Fibroblast of mammary gland (primary cell): ENCODE results near the gene OR7A5.
A peak's percentile ranks its signal among the peaks of the same experiment; 100 is the strongest.
"Not testable (repeated sequence)": the region's sequence is repeated elsewhere in the genome, so short reads cannot be mapped to it uniquely, and the experiment has no call there.

Source experiments
- DNase-seq: peaks from one replicate; pipeline ENCODE4 v3.0.0-alpha.2; 2010; ENCODE audit warnings: low read depth
- H3K4me3 ChIP-seq: 2 replicates; pipeline ENCODE4 v1.5.1; 2011; ENCODE audit warnings: low read depth, mild to moderate bottlenecking, low read length, moderate library complexity; ENCODE audit not compliant: control insufficient read depth
- TF ChIP-seq, protein P1 (sequence below): conservative IDR thresholded peaks from 2 replicates; pipeline ENCODE4 v1.5.1; 2011; ENCODE audit warnings: low read depth, low read length, inconsistent platforms; ENCODE audit not compliant: control insufficient read depth, insufficient read depth

OR7A5 gene

DNA sequence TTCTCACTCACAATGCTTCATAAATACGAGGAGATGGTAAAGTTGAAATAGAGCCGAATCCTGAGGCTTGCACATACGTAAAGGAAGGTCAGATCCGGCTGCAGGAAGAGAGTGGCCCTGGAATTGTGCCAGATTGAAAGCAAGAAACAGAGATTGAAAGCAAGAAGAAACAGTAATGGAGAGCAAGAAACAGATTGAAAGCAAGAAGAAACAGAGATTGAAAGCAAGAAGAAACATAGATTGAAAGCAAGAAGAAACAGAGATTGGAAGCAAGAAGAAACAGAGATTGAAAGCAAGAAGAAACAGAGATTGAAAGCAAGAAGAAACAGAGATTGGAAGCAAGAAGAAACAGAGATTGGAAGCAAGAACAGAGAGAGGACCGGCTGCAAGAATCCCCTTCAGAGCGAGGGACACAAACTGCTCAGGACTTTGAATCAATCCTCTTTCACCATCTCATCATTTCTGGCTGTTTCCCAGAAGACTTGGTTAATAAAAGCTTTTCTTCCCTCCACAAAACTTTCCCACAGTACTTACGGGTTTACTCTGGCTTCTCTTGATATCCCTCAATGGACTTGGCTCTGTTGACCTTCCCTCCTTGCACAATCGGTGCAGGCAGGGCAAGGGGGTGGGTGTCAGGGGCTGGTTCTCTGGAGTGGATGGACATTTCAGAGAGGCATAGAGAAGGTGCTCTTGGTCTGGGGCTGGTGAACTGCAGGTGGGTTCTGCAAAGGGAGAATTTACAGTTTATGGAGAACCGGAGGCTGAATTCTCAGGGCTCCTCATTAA is 25.5 kb downstream of the OR7A5 start:
- DNase-seq, result no peak
- H3K4me3 ChIP-seq, result no peak overlapping the region
- TF ChIP-seq, protein P1, sequence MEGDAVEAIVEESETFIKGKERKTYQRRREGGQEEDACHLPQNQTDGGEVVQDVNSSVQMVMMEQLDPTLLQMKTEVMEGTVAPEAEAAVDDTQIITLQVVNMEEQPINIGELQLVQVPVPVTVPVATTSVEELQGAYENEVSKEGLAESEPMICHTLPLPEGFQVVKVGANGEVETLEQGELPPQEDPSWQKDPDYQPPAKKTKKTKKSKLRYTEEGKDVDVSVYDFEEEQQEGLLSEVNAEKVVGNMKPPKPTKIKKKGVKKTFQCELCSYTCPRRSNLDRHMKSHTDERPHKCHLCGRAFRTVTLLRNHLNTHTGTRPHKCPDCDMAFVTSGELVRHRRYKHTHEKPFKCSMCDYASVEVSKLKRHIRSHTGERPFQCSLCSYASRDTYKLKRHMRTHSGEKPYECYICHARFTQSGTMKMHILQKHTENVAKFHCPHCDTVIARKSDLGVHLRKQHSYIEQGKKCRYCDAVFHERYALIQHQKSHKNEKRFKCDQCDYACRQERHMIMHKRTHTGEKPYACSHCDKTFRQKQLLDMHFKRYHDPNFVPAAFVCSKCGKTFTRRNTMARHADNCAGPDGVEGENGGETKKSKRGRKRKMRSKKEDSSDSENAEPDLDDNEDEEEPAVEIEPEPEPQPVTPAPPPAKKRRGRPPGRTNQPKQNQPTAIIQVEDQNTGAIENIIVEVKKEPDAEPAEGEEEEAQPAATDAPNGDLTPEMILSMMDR, result no peak

DNA sequence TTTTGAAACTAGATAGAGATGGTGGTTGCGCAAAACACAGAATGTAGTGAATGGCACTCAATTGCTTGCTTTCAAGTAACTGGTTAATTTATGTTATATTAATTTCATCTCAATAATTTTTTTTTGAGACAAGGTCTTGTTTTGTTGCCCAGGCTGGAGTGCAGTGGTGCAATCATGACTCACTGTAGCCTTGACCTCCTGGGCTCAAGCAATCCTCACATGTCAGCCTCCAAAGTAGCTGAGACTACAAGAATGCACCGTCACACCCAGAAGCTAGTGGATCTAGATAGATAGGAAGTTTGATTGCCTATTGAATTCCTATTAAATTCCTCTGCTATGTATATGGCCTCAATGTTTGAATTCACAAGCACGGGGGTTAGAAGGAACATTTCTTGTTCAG is 30.2 kb downstream of the OR7A5 start:
- no peak overlapping the region for H3K4me3 ChIP-seq
- no peak for DNase-seq
- TF ChIP-seq, protein P1, result no peak

DNA sequence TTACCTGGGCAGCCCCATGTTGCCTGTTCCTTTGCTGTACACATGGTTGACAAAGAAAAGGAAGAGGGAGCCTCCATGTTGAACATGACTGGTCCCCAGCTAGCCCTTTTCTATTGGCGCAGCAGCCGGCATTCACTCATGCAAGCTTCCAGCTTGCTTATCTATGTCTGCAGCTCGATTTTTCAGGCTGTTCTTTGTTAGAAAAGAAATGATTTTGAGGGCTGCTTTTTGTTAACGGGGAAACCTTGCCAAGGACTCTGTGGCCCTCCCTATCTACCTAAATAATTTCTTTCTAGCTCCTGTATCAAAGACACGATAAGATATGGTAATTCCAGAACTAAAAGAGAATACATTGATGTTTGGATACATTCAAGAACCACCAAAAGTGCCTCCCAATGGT is 36.2 kb downstream of the OR7A5 start:
- TF ChIP-seq, protein P1, result no peak
- no peak for DNase-seq
- H3K4me3 ChIP-seq, result no peak overlapping the region

DNA sequence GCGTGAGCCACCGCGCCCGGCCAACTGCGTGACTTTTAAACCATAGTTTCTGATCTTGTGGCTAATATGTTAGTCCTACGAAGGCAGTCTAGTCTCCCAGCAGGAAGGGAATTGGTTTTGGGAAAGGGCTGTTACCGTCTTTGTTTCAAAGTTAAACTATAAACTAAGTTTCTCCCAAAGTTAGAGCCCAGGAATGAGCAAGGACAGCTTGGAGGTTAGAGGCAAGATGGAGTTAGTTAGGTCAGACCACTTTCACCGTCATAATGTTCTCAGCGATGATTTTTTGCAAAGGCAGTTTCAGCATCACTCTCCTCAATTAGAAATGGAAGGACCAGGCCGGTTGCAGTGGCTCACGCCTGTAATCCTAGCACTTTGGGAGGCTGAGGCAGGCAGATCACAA is 39.0 kb downstream of the OR7A5 start:
- no peak for DNase-seq
- TF ChIP-seq, protein P1, result no peak
- no peak overlapping the region for H3K4me3 ChIP-seq

DNA sequence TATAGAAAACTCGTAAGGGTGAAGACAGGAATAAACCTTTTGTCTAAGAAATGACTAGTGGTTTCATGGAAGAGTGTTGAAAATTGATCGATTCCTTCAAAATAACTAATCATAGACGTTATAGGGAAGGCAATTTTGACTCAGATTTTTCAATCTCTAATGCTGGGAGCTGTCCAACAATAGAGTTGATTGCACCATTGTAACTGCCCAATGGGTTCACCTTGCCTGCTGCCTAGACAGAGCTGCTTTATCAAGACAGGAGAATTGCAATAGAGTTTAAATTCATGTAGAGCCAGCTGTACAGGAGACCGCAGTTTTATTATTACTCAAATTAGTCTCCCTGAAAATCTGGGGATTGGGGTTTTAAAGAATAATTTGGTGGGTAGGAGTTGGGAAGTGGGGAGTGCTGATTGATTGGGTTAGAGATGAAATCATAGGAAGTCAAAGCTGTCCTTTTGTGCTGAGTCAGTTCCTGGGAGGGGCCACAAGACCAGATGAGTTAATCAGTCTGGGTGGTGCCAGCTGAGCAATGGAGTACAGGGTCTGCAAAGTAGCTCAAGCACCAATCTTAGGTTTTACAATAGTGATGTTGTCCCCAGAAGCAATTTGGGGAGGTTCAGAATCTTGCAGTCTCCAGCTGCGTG is 39.8 kb downstream of the OR7A5 start:
- DNase-seq, result no peak
- H3K4me3 ChIP-seq, result no peak overlapping the region
- TF ChIP-seq, protein P1, result no peak

DNA sequence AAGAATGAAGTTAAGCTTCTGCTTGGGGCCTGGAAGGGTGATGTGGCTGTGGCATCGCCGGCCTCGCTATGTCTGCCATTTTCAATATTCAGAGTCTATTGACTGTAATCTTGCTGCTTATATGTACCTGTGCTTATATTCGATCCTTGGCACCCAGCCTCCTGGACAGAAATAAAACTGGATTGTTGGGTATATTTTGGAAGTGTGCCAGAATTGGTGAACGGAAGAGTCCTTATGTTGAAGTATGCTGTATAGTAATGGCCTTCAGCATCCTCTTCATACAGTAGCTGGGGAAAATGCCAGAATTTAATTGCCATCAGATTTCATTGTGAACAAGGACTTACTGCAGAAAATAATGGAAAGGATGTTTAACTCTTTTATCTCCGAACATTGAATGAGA is 42.7 kb downstream of the OR7A5 start:
- DNase-seq, H3K4me3 ChIP-seq: not testable (repeated sequence)

DNA sequence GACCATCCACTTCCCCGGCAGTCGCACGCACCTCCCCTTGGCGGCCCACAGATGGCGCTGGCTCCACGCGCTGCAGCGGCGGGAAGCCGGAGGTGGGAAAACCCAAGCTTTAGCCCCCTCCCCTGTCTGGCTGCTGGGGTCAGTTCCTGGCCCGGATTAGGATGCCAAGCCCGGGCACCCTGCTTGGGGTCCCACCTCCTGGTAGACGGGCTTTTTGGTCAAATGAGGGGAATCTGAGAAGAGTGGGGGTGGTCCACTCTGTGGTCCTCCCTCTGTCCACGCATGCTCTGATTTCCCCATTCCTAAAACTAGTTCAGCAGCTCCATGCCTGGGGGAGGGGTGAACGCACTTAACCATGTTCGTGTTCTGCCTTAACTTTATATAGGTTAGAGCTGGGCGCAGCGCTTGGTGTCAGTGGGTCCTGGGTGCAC is 48.5 kb downstream of the OR7A5 start:
- no peak overlapping the region for H3K4me3 ChIP-seq
- DNase-seq, result no peak
- TF ChIP-seq, protein P1, result peak; percentile 53

DNA sequence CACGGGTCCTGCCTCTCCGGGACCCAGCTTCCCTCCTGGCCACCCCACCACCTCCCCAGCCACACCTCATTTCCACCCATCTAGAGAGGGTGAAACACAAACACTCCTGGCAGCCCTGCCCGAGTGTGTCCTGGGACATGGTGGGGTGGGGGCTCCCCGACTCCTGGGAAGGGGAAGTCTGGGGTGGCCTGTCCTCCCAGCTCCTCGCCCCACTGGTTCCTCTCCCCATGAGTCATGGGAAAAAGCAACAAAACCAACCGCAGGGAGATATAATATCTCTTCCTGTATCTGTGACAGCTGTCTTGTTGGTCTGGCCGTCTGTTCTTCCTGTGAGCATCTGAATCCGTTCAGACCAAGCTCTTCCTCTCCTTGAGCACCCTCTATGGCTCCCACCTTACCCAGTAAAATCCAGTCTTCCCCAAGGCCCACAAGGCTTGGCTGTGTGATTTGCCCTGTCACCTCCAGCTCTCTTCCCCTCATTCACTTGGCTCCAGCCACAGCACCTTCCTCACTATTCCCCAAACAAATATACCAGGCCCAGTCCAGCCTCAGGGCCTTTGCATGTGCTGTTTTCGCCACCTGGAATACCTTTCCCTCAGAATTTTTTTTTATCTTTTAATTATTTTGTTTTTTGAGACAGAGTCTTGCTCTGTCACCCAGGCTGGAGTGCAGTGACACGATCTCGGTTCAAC is 49.7 kb downstream of the OR7A5 start:
- DNase-seq, result peak; percentile 69
- not testable (repeated sequence) for H3K4me3 ChIP-seq

DNA sequence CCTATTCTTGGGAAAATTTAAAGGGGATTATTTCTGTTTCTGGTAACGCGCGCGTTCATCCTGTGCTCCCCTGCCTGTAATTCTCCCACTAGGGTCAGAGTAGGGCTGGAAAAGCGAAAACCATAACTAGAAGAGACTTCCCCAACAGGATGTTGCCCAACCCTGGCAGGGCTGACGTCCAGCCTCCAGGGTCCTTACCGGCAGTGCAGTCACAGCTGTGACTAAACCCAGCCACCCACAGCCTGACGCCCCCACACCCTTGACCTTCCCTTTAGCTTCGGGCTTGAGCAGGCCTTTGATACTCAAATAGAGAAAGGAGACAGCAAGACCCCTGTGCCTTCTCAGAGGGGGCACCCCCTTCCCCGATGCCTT is 50.3 kb downstream of the OR7A5 start:
- peak; percentile 82 for DNase-seq
- H3K4me3 ChIP-seq, result not testable (repeated sequence)

DNA sequence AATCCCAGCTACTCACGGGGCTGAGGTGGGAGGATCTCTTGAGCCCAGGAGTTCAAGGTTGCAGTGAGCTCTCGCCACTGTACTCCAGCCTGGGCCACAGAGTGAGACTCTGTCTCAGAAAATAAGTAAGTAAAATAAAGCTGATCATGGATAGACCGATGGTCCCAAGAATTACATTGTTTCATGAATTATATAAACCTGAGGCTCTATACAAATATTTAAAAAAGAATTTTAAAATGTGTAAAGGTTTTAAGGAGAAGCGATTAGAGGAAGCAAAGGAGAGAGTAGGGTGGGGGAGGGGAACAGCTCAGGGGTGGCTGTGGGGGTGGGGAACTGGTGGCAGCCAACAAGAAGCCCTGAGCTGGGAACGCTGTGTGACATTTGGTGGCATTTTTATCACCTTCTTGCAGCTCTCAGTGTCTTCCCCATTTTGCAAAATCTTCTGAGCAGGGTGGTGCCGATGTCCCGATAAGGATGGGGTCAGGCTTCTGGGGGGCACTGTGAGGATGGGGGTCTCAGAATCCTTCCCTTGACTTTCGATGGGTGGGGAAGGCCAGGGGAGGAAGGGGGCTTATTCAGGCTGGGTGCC is 51.5 kb downstream of the OR7A5 start:
- H3K4me3 ChIP-seq, DNase-seq: not testable (repeated sequence)
